ENCODE data around the gene NLGN1. TPM values are rescaled to one million over a fixed set of nuclear protein-coding genes. Genes with fewer than 3 reads are reported as not detected.
"Not testable (repeated sequence)": the region's sequence is repeated elsewhere in the genome, so short reads cannot be mapped to it uniquely, and the experiment has no call there.

Gene NLGN1
- total RNA-seq: 10.6 TPM

DNA sequence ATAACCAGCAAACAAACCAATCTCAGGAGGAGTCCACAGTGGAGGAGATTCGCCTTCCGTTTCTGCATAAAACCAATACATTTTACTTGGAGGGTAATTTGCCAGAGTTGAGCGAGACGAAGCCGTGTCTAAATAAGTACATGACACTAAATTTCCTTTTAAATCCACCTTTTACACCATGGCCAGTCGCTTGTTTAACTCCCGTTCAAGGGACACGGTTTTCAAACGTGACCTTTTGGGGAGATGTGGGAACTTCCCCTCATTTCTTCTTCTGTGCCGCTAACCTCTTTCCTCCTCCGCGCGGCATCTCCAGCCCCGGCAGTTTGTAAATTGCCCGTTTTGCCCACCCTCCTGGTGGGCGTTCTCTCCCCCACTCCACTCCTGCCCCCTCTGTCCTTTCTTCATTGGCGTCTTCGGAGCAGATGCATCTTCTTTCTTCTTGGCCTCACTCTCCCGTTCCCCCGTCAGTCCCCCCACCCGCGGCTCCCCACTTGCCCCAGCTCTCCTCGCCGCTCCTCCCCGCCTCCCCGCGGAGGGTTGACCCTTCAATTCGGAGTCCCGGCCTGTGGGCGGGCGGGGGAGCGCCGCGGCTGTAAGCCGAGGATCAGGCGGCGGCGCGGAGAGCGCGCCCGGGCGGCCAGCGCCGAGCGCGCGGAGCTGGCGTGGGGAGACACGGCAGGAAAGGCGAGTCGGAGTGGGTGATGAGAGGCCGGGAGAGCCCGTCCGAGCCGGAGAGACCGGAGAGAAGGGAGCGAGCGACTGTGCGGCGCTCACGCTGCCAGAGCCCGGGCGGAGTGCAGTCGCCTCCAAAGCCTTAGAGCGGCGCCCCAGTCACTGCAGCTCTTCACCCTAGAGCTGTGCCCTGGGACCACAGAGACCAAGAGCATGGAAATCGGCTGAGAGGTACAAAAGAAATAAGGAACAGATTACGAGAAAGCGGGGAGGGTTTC, at the start of gene NLGN1:
Gene NLGN1, plus strand, starts transcription at position 584 of the 950 bp plus-strand sequence.
- peak; percentile 68 for DNase-seq (ENCODE audit: low spot score)

DNA sequence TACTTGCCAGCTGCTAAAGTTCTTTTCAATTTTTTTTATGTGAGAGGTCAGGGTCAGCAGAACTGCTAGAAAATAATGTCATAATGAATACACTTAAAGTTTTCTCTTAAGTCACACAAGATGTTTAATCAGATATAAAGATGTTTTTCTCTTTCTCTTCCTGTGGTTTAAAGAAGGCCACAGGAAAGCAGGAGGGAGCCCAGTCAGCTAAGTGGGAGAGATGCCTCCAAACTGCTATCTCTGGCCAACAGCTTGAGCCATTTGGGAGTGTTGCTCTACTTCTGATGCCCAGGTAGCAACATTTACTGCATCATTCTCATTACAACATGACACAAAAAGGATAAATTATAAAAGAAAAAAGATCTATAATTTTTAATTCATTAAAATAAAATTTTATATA, 45.7 kb upstream of the NLGN1 start:
- DNase-seq (ENCODE audit: low spot score): no peak

DNA sequence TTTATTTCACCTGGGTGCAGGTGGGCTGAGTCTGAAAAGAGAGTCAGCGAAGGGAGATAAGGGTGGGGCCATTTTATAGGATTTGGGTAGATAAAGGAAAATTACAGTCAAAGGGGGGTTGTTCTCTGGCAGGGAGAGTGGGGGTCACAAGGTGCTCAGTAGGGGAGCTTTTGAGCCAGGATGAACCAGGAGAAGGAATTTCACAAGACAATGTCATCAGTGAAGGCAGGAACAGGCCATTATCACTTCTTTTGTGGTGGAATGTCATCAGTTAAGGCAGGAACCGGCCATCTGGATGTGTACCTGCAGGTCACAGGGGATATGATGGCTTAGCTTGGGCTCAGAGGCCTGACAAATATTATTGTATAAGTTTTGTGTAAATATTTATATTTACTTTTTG, 44.4 kb upstream of the NLGN1 start:
- not testable (repeated sequence) for DNase-seq (ENCODE audit: low spot score)

DNA sequence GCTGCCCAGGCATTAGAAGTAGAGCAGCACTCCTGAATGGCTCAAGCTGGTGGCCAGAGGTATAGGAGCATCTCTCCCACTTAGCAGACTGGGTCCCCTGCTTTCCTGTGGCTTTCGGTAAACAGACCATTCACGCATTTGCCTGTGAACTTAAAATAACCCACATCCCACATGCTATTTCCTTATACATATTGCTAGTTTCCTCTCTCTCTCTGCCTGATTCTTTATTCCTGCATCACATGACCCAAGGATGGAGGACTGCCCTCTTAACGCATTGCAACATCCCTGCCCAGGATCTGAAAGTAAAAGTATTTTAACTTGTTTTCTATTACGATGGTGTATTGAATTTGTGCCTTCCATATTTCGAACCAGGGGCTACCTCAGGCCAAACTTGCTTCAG, 43.4 kb upstream of the NLGN1 start:
- DNase-seq (ENCODE audit: low spot score): no peak

DNA sequence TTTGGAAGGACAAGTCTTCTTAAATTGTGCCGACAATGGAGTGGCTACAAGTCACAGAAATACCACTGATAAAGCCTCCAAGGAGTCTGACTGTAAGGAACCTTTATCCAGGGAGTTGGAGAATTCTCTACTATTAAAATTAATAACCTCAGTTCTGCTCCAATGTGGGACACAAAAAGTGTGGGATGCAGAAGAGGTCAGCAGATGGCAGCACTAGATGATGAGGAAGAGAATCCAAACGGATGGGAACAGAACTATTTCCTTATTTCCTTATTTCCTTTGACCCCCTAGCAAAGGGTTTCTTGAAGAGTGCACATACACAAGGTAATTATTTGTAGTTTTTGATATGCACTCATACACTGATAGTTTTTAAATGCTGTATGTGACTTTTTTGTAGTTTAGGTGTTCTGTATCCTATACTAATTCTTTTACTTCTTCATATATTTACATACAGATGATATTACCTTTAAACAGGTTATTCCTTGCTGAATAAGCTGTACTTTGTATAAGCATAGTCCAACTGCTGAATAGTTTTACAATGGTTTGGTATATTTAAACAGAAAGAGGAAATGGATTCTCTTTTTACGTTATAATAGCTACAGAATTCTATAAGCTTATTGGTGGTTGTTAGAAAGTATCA, 25.6 kb upstream of the NLGN1 start:
- DNase-seq (ENCODE audit: low spot score): no peak

DNA sequence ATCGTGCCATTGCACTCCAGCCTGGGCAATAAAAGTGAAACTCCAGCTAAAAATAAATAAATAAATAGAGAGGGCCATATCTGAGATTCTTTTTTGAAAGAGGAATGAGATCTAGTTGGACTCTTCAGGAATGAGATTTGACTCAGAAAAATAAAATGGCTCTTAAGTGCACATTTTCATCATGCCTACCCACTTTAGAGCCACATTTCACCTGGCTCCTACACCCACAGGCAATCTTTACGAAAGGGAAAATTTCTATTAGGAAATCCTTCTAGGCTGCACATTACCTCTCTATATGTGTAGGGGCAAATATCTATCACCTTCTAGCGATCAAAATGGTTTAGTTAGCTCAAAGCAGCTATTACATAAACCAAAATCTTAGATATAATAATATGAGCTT, 16.9 kb upstream of the NLGN1 start:
- DNase-seq (ENCODE audit: low spot score): no peak

DNA sequence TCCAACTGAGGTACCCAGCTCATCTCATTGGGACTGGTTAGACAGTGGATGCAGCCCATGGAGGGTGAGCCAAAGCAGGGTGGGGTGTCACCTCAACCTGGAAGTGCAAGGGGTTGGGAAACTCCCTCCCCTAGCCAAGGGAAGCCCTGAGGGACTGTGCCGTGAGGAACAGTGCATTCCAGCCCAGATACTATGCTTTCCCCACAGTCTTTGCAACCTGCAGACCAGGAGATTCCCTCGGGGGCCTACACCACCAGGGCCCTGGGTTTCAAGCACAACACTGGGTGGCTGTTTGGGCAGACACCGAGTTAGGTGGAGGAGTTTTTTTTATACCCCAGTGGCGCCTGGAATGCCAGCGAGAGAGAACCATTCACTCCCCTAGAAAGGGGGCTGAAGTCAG, 15.6 kb upstream of the NLGN1 start:
- not testable (repeated sequence) for DNase-seq (ENCODE audit: low spot score)

DNA sequence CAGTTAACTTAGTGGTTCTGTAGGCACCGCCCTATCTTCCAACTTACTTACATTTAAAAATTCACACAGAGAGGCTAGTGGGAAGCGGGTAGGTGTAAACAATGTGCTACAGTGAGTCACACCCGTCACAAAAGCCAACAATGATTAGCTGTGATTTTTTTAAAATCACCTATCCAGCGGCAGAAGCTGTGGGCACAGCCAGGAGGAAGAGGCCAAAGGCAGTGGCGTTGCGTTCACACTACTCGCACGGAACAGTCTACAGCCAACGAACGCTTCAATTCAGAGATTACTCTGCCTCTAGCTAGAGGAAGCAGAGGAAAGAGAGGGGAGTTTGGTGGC, 2.5 kb upstream of the NLGN1 start:
- DNase-seq (ENCODE audit: low spot score): no peak

DNA sequence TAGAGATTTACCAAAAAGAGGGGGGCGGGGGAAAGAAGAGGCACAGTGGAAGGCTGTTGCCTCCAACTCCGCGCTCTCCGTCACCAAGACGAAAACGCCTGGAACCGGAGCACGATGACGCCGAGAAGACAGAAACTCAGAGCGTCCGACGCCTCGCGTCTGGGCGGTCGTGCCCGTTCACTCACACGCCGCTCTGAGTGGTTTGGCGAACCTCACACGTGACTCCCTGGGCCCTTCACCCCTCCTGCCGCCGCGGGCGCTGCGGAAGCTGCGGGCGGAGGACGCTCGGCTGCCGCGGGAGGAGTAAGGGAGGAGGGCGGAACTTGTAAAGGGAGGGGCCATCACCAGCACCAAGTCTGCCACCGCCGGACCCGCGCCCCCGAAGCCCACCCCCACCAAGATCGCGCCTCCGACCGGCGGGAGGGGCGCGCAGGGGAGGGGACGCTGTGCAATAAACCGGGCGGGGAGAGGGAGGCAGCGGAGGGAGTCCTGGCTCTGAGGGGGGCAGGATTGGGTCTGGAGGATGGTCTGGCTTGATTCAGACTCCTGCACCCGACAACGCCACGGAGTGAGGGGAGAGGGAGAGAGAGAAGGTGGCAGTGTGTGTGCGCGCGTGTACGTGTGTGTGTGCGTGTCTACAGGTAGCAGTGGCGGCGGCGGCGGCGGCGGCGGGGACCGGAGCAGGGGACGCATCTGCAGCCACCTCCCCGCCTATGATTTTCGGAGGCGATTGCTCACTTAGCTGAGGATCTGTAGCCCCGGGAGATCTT, 1.9 kb upstream of the NLGN1 start:
- peak; percentile 86 for DNase-seq (ENCODE audit: low spot score)

DNA sequence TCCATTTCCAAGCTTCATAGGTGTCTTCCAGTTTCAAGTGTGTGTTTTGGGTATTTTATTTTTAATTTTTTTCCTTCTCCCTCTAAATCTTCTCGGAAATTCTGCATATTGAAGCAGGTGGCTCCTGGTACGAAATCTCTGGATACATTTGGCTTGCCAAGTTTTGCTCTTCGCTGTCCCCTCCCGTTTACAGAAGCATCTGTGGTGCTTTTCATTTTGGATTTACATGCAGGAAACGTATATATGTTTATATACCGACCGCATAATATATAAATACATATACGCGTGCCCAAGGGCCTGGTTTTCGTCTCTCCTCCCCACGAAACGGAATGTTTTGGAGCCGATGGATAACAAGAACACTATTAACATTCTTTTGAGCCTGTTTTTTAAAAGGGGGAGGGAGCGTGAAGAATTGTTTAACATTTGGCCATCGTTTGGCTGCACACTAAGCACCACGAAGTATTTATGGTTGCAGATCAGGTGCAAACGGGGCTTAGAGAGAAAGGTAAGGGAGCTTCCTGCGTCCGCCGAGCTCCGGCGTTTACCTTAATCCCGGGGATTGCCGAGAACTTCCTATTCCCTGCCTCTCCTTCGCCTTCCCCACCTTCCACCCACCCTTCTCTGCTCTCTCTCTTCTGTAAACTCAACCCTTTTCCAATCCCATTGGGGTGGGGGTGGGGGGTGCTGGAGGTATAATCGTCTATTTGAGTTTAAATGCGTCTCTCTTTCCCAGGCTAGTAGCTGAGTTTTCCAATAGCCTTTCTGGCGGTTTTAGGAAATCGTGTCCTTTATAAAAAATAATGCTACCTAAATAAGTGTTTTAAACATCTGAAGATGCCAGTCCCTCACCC, 1.1 kb upstream of the NLGN1 start:
- DNase-seq (ENCODE audit: low spot score): no peak

DNA sequence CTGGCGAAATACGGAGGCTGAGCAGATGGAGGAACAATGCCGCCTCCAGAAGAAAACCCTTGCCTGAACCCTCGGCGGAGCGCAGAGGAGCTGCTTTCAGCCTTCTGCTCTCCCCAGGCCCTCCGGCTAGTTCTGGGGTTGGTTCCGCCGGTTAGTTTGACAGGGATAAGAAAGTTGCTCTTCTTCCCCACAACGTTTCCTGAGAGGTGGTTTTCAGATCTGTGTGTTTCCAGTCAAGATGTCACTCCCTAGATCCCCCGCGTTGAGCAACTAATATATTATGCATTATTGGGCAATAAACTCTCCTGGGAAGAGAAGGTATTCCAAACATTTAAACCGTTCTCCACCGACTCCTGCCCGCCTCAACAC, 551 bp downstream of the NLGN1 start:
- DNase-seq (ENCODE audit: low spot score): no peak

DNA sequence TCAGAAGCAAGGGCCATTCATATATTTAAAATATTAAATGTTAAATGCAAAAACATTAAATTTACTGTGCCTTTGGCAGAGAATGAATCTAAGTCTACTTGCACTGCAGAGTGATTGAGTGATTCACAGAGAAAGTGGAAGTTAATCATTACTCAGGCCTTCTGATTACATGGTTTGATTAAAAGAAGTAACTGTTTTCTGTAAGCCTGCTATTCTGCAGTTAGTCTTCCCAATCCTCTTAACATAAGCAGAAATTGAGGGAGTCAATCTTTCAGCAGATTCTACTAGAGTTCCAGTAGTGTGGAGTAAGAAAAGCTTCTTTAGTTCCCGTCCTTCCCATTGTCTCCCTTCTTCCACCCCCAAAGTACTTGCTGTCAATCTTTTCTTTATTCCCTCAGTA, 1.5 kb downstream of the NLGN1 start:
- no peak for DNase-seq (ENCODE audit: low spot score)

DNA sequence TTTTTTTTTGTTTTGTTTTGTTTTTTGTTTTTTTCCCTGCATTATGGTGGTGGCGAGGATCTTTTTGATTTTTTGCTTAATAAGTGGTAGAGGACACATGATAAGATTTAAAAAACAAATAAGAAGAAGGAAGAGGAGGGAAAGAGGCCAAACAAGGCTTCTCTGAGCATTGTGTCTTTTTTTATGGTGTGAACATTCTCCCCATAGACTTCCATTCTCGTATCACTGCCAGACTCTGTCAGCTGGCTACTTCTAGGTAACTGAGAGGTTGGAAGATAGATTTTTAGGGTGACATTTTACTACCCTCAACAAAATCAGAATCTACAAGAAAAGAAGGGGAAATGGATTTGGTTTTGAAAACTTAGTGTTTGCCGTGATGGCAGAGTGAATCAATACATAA, 3.8 kb downstream of the NLGN1 start:
- DNase-seq (ENCODE audit: low spot score): no peak

DNA sequence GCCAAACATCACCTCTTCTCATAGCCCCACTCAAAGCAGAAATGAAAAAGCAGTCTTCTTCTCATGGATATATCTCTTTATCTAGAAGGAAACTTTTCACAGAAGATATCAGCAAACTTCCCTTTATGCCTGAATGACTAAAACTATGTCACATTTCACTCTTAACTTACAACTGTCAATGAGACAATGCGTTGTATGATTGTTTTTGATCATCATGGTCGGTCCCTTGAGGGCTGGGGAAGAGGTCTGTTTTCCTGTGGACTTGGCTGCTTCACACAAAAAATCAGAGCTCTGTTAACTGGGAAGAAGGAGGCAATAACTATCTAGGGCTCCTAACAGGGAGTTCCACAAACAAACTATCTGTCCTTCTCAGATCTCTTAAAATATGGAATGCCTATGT, 5.1 kb downstream of the NLGN1 start:
- no peak for DNase-seq (ENCODE audit: low spot score)

DNA sequence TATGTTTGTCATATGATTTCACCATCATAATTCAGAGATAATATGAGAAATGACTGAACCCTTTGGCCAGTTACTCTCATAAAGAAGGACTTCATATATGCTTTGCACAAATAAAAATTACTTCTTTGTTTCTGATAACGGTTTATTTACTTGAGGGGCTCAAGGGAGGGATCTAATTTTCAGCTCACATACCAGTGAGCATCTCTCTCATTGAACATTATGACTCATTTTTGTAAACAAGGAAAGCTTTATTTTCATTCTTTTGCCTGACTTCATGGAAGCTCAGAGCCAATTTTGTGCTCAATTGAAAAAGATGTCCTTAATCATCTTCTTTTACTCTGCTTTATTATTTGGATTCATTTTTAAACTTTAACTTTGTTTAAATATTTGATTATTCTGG, 5.8 kb downstream of the NLGN1 start:
- no peak for DNase-seq (ENCODE audit: low spot score)

DNA sequence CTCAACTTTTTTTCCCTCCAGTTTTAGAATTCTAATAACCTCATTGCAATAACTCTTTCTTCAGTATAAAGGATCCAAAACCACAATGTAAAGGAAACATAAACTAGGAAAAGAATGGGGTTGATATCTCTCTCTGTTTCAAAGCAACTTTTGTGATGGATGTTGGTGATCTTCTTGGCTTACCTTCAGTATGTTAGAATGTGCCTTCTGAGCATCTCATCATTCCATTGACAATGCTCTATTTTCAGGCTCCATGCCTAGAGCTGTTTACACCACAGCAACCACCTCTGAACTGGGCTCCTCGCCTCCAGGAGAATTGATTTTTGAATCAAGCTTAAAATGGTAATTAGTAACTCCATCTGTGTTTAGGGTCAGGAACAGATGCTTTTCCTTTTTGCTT, 6.6 kb downstream of the NLGN1 start:
- no peak for DNase-seq (ENCODE audit: low spot score)

DNA sequence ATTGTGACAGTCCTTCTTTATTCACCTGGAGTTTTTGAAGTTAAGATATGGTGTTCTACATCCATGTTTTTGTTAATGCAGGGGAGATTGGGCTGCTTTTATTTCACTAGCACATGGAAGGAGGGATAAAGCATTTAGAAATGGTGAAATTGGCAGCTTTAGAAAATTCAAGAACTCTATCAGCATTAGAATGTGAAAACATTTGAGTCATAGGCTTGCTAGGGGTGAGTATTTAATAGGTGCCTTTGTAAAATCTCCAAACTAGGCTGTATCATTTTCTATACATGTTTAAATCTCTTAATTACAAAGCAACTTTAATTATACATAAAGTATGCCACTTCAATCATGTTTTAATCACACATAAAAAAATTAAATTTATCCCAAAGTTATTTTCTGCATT, 12.9 kb downstream of the NLGN1 start:
- no peak for DNase-seq (ENCODE audit: low spot score)

DNA sequence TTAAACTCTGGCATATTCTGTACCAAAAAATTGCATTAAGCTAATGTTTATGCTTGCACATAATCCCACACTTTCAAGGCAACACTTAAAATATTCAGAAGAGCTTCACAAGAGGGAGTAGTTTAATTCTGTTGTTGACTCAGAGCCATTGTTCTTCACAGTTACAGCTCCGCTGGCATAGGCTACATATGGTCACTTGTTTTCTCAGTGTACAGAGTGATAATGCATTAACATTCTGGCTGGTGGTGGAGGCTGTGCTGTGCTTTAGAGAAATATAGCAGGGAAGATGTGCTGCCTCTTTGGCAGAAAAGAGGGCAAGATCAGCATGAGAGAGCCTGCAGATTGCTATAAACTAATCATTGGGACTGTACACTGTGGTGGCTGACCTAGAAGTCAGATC, 13.3 kb downstream of the NLGN1 start:
- no peak for DNase-seq (ENCODE audit: low spot score)

DNA sequence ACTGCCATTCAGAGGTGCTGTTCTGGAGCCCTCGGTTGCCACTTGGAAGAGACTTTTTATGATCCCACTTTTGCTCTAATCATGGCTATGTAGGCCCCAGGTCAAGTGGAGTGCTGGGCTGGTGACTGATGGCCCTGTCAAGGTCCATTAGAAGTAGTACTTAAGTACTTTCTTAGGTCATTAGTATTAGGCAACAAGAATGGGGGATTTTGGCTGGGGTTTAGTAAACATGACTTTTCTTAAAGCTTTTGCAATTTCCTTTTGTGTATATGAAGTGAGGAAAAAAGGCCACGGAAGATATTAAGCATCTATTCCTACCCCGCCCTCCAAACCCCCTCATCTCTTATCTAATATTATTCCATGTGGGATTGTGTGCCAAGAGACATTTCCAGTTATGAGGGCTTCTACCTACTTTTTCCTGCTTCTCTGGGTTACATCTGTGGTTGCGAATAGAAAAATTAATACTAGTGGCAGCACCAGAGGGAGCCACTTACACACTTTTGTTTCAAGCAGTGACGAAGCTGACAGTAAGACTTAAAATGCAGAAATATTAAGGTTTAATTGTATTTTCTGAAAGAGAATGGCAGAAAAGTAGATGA, 13.9 kb downstream of the NLGN1 start:
- no peak for DNase-seq (ENCODE audit: low spot score)

DNA sequence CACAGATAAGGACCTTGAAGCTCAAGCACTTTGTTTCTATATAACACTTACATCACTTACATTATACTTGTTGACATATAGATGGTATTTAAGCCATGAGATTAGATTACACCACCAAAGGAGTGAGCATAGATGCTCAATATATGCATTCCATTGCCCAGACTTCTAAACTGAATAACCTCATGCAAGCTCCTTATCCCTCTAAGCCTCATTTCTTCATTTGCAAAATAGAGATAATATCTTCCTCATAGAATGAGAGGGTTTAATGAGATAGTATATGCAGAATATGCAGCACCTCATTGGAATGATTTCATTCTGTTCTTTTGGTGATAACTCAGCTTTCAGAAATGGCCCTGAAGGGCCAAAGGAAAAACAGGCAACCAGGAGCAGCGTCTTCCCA, 18.5 kb downstream of the NLGN1 start:
- DNase-seq (ENCODE audit: low spot score): no peak

DNA sequence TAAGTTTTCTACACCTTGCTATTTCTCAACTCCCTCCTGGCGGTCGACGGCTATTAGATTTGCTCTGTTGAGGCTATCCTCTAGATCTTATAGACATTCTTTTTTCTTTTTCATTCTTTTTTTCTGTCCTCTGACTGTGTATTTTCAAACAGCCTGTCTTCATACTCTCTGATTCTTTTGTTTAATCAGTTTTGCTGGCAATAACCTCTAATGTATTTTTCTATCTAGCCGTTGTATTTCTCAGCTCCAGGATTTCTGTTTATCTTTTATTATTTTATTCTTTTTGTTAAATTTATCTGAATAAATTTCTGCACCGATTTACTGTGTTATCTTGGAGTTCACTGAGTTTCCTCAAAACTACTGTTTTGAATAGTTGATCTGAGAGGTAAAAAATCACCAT, 31.5 kb downstream of the NLGN1 start:
- DNase-seq (ENCODE audit: low spot score): no peak

Data from ureter (tissue), 1 donor.